IMR-90 (cell line): ENCODE data around the gene LIN7C.

ENCODE experiments used
- BHLHE40 ChIP-seq: fragments of 150-350 bp; IDR thresholded peaks from 2 replicates; pipeline ENCODE4 v1.6.1; 2016; ENCODE audit warnings: mild to moderate bottlenecking, low read depth, low read length
- CEBPB ChIP-seq: IDR thresholded peaks from 2 replicates; pipeline ENCODE4 v1.6.1; 2012; ENCODE audit warnings: low read depth, low read length, improper control_type of control experiment
- CTCF ChIP-seq: conservative IDR thresholded peaks from 2 replicates; pipeline ENCODE4 v1.5.1; 2012; ENCODE audit warnings: mild to moderate bottlenecking, low read depth, low read length, improper control_type of control experiment
- FOS ChIP-seq: fragments of 150-350 bp; IDR thresholded peaks from 2 replicates; pipeline ENCODE4 v1.6.1; 2016; ENCODE audit warnings: low read depth, low read length
- MAFK ChIP-seq: IDR thresholded peaks from 2 replicates; pipeline ENCODE4 v1.6.1; 2012; ENCODE audit warnings: low read depth, low read length, improper control_type of control experiment
- MAZ ChIP-seq: IDR thresholded peaks from 2 replicates; pipeline ENCODE4 v1.6.1; 2012; ENCODE audit warnings: low read depth, mild to moderate bottlenecking, low read length, improper control_type of control experiment, moderate library complexity, borderline replicate concordance
- NFE2L2 ChIP-seq: fragments of 150-350 bp; IDR thresholded peaks from 2 replicates; pipeline ENCODE4 v1.6.1; 2016; ENCODE audit warnings: low read depth, mild to moderate bottlenecking, low read length
- POLR2A ChIP-seq: IDR thresholded peaks from 2 replicates; pipeline ENCODE4 v1.6.1; 2012; ENCODE audit warnings: mild to moderate bottlenecking, low read depth, low read length
- RAD21 ChIP-seq: IDR thresholded peaks from 2 replicates; pipeline ENCODE4 v1.6.1; 2012; ENCODE audit warnings: low read length, improper control_type of control experiment
- RCOR1 ChIP-seq: IDR thresholded peaks from 2 replicates; pipeline ENCODE4 v1.6.1; 2012; ENCODE audit warnings: mild to moderate bottlenecking, low read length, improper control_type of control experiment; ENCODE audit not compliant: insufficient replicate concordance
- RFX5 ChIP-seq: IDR thresholded peaks from 2 replicates; pipeline ENCODE4 v1.8.0; 2012; ENCODE audit warnings: low read depth, mild to moderate bottlenecking, low read length, moderate library complexity
- SMC3 ChIP-seq: fragments of 150-350 bp; IDR thresholded peaks from 2 replicates; pipeline ENCODE4 v1.6.1; 2016; ENCODE audit warnings: low read depth, mild to moderate bottlenecking, antibody characterized with exemption, low read length, moderate library complexity
- USF2 ChIP-seq: fragments of 150-350 bp; IDR thresholded peaks from 2 replicates; pipeline ENCODE4 v1.6.1; 2017; ENCODE audit warnings: mild to moderate bottlenecking, antibody characterized with exemption, low read length, low read depth
- TF ChIP-seq, protein P1 (sequence below): fragments of 150-350 bp; IDR thresholded peaks from 2 replicates; pipeline ENCODE4 v1.6.1; 2016; ENCODE audit warnings: low read depth, mild to moderate bottlenecking, low read length, moderate library complexity, borderline replicate concordance

- TF ChIP-seq SMC3, result no peak
- TF ChIP-seq CTCF, result no peak
- TF ChIP-seq RAD21, result no peak
- no peak for TF ChIP-seq MAFK
- TF ChIP-seq, protein P1, sequence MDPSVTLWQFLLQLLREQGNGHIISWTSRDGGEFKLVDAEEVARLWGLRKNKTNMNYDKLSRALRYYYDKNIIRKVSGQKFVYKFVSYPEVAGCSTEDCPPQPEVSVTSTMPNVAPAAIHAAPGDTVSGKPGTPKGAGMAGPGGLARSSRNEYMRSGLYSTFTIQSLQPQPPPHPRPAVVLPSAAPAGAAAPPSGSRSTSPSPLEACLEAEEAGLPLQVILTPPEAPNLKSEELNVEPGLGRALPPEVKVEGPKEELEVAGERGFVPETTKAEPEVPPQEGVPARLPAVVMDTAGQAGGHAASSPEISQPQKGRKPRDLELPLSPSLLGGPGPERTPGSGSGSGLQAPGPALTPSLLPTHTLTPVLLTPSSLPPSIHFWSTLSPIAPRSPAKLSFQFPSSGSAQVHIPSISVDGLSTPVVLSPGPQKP, result no peak
- TF ChIP-seq RCOR1, result no peak
- no peak for TF ChIP-seq USF2
- TF ChIP-seq FOS, result no peak
- no peak for TF ChIP-seq NFE2L2
- no peak for TF ChIP-seq BHLHE40
- no peak for TF ChIP-seq MAZ
- no peak for TF ChIP-seq POLR2A
- TF ChIP-seq CEBPB, result no peak
- TF ChIP-seq RFX5, result no peak
These were observed 50.9 kb downstream of the LIN7C start for GRCh38 chr11:27455667-27456066.
